Activated CD4-positive, alpha-beta memory T cell treated with anti-CD3 and anti-CD28 coated beads, Interleukin-2, amount 10 ng/mL, durations not matched to agents 7 days and 5 days (primary cell): Measurements from ENCODE around the gene IGFL1. TPM values are rescaled to one million over a fixed set of nuclear protein-coding genes. Genes with fewer than 3 reads are reported as not detected.
"Not testable (repeated sequence)": the region's sequence is repeated elsewhere in the genome, so short reads cannot be mapped to it uniquely, and the experiment has no call there.

Experiments
- CTCF ChIA-PET: fragments of 350-600 bp; sonication (Branson Sonifier 250); formaldehyde crosslinking; loops from one replicate; lab custom pipeline; 2021; ENCODE audit warnings: antibody characterized with exemption, inconsistent platforms; lab: Charles Lee
- POLR2A ChIA-PET: fragments of 350-600 bp; sonication (Branson Sonifier 250); formaldehyde crosslinking; loops from one replicate; lab custom pipeline; 2021; ENCODE audit warnings: antibody characterized with exemption; lab: Charles Lee
- DNase-seq: peaks from one replicate; pipeline ENCODE4 v3.0.0-alpha.2; 2020
- H3K27ac Mint-ChIP-seq: one replicate; pipeline ENCODE4 v1.8.0; 2021; ENCODE audit warnings: mild to moderate bottlenecking, mixed read lengths
- H3K27me3 Mint-ChIP-seq: one replicate; pipeline ENCODE4 v1.8.0; 2021; ENCODE audit warnings: mixed read lengths
- H3K36me3 Mint-ChIP-seq: one replicate; pipeline ENCODE4 v1.8.0; 2021; ENCODE audit warnings: low read depth, mixed read lengths
- H3K4me1 Mint-ChIP-seq: one replicate; pipeline ENCODE4 v1.8.0; 2021; ENCODE audit warnings: mixed read lengths
- H3K4me3 Mint-ChIP-seq: one replicate; pipeline ENCODE4 v1.8.0; 2021; ENCODE audit warnings: mild to moderate bottlenecking, mixed read lengths
- H3K9me3 Mint-ChIP-seq: one replicate; pipeline ENCODE4 v1.8.0; 2021; ENCODE audit warnings: mixed read lengths
- total RNA-seq, 2 experiments: library from RNA; stranded (reverse); gene quantifications; one replicate each; pipeline ENCODE4 v1.2.3, GENCODE V29; 2021

The IGFL1 gene
- total RNA-seq, 2 experiments from 2014 or later, result not detected

DNA sequence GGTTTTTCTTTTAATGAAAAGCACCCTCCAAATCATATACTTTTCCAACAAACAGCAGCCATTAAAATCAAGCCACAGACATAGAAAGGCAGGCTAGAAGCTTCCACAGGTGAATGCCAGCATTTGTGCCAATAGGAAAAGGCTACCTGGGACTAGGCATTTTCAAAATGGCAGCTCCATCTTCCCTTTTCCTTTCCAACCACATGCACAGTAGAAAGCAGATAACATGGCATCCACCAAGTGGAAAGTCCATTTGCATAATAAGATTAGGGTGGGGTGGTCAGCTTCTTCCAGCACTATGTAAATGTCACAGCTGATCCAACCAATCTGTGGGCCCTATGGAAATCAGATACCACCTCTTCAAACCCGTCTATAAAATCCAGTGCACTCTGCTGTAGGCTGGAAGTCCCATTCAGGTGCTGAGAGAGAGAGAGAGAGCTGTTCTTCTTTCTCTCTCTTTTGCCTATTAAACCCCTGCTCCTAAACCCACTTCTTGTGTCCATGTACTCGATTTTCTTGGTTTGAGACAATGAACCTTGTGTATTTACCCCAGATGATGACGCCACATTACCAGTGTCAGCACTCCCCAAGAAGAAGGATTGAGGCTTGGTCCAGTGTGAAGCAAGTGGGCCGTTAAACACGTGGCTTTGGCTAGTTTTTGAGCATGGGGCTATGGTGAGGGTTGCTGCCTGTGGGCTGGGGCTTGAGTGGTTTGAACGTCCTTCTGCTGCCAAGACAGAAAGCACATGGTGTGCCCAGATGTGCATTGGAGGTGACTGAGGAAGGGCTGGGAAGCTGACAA lies 24.2 kb upstream of the IGFL1 start:
- Mint-ChIP-seq H3K4me1 (peaks cover 6% of the 10 kb centered on the region), H3K4me3 (no peak overlapping the region), H3K27me3 (peaks cover 49% of the 10 kb centered on the region), H3K9me3 (no peaks in the 10 kb centered on the region), H3K27ac (no peak overlapping the region), H3K36me3 (no peaks in the 10 kb centered on the region)
- no peak for DNase-seq
- CTCF ChIA-PET, result no interaction called here
- POLR2A ChIA-PET, result no interaction called here

- H3K4me1 Mint-ChIP-seq, result peaks cover 6% of the 10 kb centered on the region
- CTCF ChIA-PET, result no interaction called here
These were observed 23.4 kb upstream of the IGFL1 start for GRCh38 chr19:46206176-46206575.

DNA sequence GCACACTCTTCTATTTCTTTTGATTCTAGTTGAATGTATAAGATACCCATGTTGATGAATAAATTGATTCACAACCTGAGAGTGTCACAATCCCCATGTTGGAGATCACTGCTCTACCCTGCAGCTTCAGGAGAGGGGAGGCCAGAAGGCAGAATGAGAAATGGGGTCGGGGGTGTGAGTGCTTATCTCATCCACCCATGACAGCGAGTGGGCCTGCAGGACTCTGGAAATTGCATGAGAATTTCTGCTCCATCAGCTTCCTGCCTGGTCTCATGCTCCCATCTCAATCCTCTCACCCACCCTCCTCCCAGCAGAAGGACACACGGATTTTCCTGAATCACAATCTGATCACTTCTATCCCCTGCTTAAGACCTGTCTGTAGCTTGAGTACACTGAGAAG lies 22.9 kb upstream of the IGFL1 start:
- Mint-ChIP-seq H3K4me1 (peaks cover 6% of the 10 kb centered on the region), H3K27ac (no peak overlapping the region), H3K4me3 (no peak overlapping the region), H3K27me3 (peaks cover 44% of the 10 kb centered on the region), H3K9me3 (no peaks in the 10 kb centered on the region), H3K36me3 (no peaks in the 10 kb centered on the region)
- ChIA-PET CTCF (no interaction called here), POLR2A (no interaction called here)
- DNase-seq, result no peak

More at GRCh38 chr19:46206176-46206575, 23.4 kb upstream of the IGFL1 start:
- H3K27me3 Mint-ChIP-seq, result peaks cover 48% of the 10 kb centered on the region
- POLR2A ChIA-PET, result no interaction called here
- no peak overlapping the region for H3K4me3 Mint-ChIP-seq
- no peaks in the 10 kb centered on the region for H3K9me3 Mint-ChIP-seq
- no peak for DNase-seq
- H3K27ac Mint-ChIP-seq, result no peak overlapping the region
- no peaks in the 10 kb centered on the region for H3K36me3 Mint-ChIP-seq

DNA sequence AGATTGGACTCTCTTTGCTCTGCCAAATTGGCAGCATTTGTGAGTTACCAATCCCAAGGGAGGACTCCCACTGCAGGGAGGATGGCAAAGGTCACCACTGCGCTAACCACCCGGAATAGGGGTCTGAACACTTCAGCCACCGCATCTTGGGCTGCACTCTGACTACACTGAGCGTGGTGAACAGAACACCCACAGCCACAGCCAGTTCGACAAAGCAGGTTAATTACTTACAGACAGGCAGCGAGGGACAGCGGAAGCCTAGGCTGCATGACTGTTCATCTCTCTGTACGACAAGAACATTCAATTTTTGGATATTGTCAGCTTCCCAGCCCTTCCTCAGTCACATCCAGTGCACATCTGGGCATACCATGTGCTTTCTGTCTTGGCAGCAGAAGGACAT lies 21.7 kb upstream of the IGFL1 start:
- H3K4me1 Mint-ChIP-seq, H3K4me3 Mint-ChIP-seq, POLR2A ChIA-PET, H3K9me3 Mint-ChIP-seq, CTCF ChIA-PET, H3K36me3 Mint-ChIP-seq, DNase-seq, H3K27ac Mint-ChIP-seq: not testable (repeated sequence)
- peaks cover 32% of the 10 kb centered on the region for H3K27me3 Mint-ChIP-seq

GRCh38 chr19:46209051-46209450 lies 20.5 kb upstream of the IGFL1 start:
- H3K9me3 Mint-ChIP-seq, result no peaks in the 10 kb centered on the region
- ChIA-PET POLR2A (no interaction called here), CTCF (no interaction called here)
- no peak overlapping the region for H3K27ac Mint-ChIP-seq
- no peaks in the 10 kb centered on the region for H3K36me3 Mint-ChIP-seq
- H3K4me1 Mint-ChIP-seq, result peaks cover 6% of the 10 kb centered on the region
- no peak for DNase-seq
- H3K27me3 Mint-ChIP-seq, result peaks cover 36% of the 10 kb centered on the region
- H3K4me3 Mint-ChIP-seq, result no peak overlapping the region

DNA sequence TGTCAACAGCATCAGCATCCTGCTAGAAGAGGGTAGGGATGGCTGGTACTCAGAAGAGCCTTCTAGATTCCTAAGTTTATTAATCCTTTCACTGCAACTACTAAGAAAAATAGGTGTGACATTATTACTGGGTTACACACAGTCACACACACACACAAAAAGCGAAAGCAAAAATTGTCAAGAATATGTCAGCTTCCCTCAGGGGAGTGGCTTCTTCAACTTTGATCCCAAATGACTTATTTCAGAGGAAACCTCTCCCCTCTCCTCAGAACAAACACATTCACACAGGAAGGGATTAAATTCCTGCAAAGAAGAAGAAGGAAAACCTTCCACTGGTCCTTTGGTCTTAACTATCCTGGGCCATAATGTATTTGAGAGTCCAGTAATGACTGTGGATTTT lies 20.1 kb upstream of the IGFL1 start:
- no peak overlapping the region for H3K4me3 Mint-ChIP-seq

GRCh38 chr19:46210669-46211068 lies 18.9 kb upstream of the IGFL1 start:
- CTCF ChIA-PET, result no interaction called here
- peaks cover 6% of the 10 kb centered on the region for H3K4me1 Mint-ChIP-seq
- POLR2A ChIA-PET, result no interaction called here
- H3K36me3 Mint-ChIP-seq, result no peaks in the 10 kb centered on the region
- DNase-seq, result no peak
- peaks cover 31% of the 10 kb centered on the region for H3K27me3 Mint-ChIP-seq
- H3K4me3 Mint-ChIP-seq, result no peak overlapping the region
- no peaks in the 10 kb centered on the region for H3K9me3 Mint-ChIP-seq
- H3K27ac Mint-ChIP-seq, result no peak overlapping the region

More for the DNA sequence above, 20.1 kb upstream of the IGFL1 start:
- DNase-seq, result no peak
- CTCF ChIA-PET, result no interaction called here
- Mint-ChIP-seq H3K27me3 (peaks cover 36% of the 10 kb centered on the region), H3K36me3 (no peaks in the 10 kb centered on the region), H3K4me1 (peaks cover 6% of the 10 kb centered on the region), H3K9me3 (no peaks in the 10 kb centered on the region), H3K27ac (no peak overlapping the region)
- POLR2A ChIA-PET, result no interaction called here

- no peak overlapping the region for H3K27ac Mint-ChIP-seq
- H3K4me1 Mint-ChIP-seq, result peaks cover 6% of the 10 kb centered on the region
- ChIA-PET CTCF (no interaction called here), POLR2A (no interaction called here)
- no peaks in the 10 kb centered on the region for H3K36me3 Mint-ChIP-seq
- H3K27me3 Mint-ChIP-seq, result peaks cover 32% of the 10 kb centered on the region
- no peaks in the 10 kb centered on the region for H3K9me3 Mint-ChIP-seq
- no peak for DNase-seq
- H3K4me3 Mint-ChIP-seq, result no peak overlapping the region
These were observed 18.2 kb upstream of the IGFL1 start for GRCh38 chr19:46211201-46211881.

GRCh38 chr19:46212592-46212991 lies 16.9 kb upstream of the IGFL1 start:
- POLR2A ChIA-PET, CTCF ChIA-PET: not testable (repeated sequence)
- peaks cover 35% of the 10 kb centered on the region for H3K27me3 Mint-ChIP-seq

GRCh38 chr19:46213156-46213555 lies 16.4 kb upstream of the IGFL1 start:
- no peak overlapping the region for H3K4me3 Mint-ChIP-seq
- peaks cover 6% of the 10 kb centered on the region for H3K4me1 Mint-ChIP-seq
- POLR2A ChIA-PET, result no interaction called here
- CTCF ChIA-PET, result no interaction called here
- H3K36me3 Mint-ChIP-seq, result no peaks in the 10 kb centered on the region
- H3K9me3 Mint-ChIP-seq, result no peaks in the 10 kb centered on the region
- H3K27me3 Mint-ChIP-seq, result peaks cover 38% of the 10 kb centered on the region
- no peak overlapping the region for H3K27ac Mint-ChIP-seq
- no peak for DNase-seq

More at GRCh38 chr19:46212592-46212991, 16.9 kb upstream of the IGFL1 start:
- not testable (repeated sequence) for H3K4me1 Mint-ChIP-seq, DNase-seq, H3K4me3 Mint-ChIP-seq, H3K36me3 Mint-ChIP-seq, H3K9me3 Mint-ChIP-seq, H3K27ac Mint-ChIP-seq

GRCh38 chr19:46213806-46214205 lies 15.7 kb upstream of the IGFL1 start:
- ChIA-PET POLR2A (no interaction called here), CTCF (no interaction called here)
- H3K36me3 Mint-ChIP-seq, result no peaks in the 10 kb centered on the region
- no peak for DNase-seq
- no peak overlapping the region for H3K4me3 Mint-ChIP-seq
- H3K9me3 Mint-ChIP-seq, result no peaks in the 10 kb centered on the region
- H3K27me3 Mint-ChIP-seq, result peaks cover 35% of the 10 kb centered on the region
- H3K27ac Mint-ChIP-seq, result no peak overlapping the region
- peaks cover 4% of the 10 kb centered on the region for H3K4me1 Mint-ChIP-seq

GRCh38 chr19:46216612-46217011 lies 12.9 kb upstream of the IGFL1 start:
- DNase-seq, result no peak
- ChIA-PET CTCF (no interaction called here), POLR2A (no interaction called here)
- Mint-ChIP-seq H3K4me1 (no peaks in the 10 kb centered on the region), H3K9me3 (no peaks in the 10 kb centered on the region), H3K27ac (no peak overlapping the region), H3K27me3 (peaks cover 21% of the 10 kb centered on the region), H3K4me3 (no peak overlapping the region), H3K36me3 (no peaks in the 10 kb centered on the region)

- H3K27ac Mint-ChIP-seq, result no peak overlapping the region
- H3K9me3 Mint-ChIP-seq, result no peaks in the 10 kb centered on the region
- H3K4me3 Mint-ChIP-seq, result no peak overlapping the region
- no peak for DNase-seq
- H3K36me3 Mint-ChIP-seq, result no peaks in the 10 kb centered on the region
- ChIA-PET POLR2A (no interaction called here), CTCF (no interaction called here)
- H3K27me3 Mint-ChIP-seq, result peaks cover 22% of the 10 kb centered on the region
- H3K4me1 Mint-ChIP-seq, result no peaks in the 10 kb centered on the region
These were observed 12.1 kb upstream of the IGFL1 start for GRCh38 chr19:46217476-46217875.

DNA sequence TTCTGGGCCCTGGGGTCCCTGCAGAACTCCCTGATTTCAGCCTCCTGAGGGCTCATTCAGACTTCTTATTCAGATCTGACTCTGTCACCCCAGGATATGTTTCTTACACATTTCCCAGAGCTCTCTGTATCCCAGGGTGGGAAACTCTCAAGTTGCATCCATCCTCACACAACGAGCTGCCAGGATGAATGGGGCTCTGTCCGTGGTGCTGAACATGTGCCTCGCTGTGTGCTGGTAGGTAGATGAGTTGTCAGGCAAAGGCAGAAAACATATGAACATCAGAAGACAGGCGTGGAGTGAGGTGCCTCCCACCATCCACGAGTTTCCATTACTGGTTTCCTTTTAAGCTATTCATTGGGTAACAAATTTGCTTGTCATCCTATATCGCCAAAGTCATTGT lies 11.4 kb upstream of the IGFL1 start:
- CTCF ChIA-PET, result no interaction called here
- Mint-ChIP-seq H3K9me3 (no peaks in the 10 kb centered on the region), H3K4me1 (no peaks in the 10 kb centered on the region), H3K36me3 (no peaks in the 10 kb centered on the region), H3K4me3 (no peak overlapping the region), H3K27ac (no peak overlapping the region), H3K27me3 (peaks cover 24% of the 10 kb centered on the region)
- DNase-seq, result peak; percentile 46
- POLR2A ChIA-PET, result no interaction called here
